ENCODE results near the gene PCARE.
"Not testable (repeated sequence)": the region's sequence is repeated elsewhere in the genome, so short reads cannot be mapped to it uniquely, and the experiment has no call there.

Gene PCARE

DNA sequence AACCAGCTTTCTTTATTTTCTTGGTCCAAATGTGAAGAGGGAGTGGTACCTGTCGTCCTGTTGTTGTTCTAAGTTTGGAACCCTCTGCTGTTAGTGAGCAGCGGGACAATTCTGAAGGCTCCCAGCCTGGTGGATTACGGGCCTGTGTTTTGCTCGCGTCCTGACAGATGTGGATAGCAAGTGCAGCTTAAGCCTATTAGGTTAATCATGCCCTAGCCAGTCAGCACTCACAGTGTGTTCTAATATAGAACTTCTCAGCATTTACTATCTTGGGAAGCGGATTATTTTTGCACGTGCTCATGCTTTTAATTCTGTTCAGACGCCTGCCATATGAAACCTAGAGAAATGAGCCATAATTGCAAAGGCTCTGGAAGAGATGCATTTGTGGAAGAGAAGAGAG, at the start of gene PCARE:
TSS of gene PCARE (minus strand) at position 113 of the 400 bp plus-strand sequence. CDS start 262 bp downstream, outside the sequence.
- no peak for DNase-seq (ENCODE audit: low read depth in 2 of 2)

DNA sequence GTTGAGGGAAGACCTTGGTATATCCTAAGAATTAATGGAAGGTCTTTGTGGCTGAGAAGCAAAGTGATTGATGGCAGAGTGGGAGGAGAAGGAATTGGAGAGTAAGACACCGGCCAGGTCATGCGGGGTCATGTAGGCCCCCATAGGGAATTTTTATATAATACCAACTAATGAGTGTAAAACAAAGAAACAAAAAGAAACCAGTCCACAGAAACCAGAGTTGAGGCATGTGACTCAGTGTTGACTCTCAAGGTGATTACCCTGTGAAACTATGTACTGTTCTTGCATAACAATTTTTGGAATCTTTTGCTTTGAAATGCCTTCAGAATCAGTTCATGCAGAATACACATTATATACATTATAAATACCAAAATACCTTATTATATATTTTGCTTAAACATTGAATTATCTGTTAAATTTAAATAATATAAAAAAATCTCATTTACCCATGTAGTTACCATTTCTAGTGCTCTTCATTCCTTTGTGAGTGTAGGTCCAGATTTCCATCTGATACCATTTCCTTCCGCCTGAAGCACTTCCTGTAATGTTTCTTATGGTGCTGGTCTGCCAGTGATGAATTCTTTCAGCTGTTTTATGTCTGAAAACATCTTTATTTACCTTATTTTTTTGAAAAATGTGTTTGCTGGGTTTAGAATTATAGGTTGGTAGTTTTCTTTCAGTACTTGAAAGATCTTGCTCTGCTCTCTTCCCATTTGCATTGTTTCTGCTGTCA, 49.5 kb upstream of the PCARE start:
- DNase-seq (ENCODE audit: low read depth in 2 of 2) = no peak

DNA sequence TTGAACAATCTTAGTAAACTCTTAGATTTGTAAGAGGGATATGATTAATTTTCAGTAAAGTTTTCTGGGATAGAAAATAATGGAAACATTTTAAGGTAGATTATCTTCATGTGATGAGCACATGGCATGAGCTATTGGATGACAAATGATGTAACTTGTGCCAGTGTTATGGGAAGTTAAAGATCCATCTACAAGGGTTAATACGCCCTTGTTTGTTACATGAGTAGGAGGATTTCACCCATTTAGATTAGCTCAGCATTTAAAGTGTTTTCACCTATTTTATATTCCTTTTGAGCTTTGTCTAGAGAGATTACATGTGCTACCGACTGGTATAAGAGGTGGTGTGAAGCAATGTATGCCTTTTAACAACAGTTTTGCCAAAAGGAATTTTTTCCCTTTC, 46.5 kb upstream of the PCARE start:
- DNase-seq (ENCODE audit: low read depth in 2 of 2) = no peak

DNA sequence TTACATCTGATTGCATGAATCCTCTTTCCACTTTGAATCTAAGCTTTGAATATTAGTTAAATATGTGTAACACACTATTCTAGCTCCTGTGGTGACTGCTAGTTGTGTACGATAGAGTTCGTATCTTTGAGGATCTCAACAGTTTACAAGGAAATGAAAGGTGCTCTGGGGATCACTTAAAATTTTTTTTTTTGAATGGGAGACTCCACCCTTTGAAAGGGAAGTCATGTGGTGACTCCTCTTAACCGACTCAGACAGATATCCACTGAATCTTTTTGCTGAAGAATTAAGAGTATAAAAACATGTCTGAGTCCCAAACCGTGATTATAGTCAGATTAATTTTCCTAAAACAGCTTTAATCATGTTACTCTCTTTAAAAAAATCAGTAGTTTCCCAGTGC, 44.9 kb upstream of the PCARE start:
- DNase-seq (ENCODE audit: low read depth in 2 of 2) = no peak

DNA sequence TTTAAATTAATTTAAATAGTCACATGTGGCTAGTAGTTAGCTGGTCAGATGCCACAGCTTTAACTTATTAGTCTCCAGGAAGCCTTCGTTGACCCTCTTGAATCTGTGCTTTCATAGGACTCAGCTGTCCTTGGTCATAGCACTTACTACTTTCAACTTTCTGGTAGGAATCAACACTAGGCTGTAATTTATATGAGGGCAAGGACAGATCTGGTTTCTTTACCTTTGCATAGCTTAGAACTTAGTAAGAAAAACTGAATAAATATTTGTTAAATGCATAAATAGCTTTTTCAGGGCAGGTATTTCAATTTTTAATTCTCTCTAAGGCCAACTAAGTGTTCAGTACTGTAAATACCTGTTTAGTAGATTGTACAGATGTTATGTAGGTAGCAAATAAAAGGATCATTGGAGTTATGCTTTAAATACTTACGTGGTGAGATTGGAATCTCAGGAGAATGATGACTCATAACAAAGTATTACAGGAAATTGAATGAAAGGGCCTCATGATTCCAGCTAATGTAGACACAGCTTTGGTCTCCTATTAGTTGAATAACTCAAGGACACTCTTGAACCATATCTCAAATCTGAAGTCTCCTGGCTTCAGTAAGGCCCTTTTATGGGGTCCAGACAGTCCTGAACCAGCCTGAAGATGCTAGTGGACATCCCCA, 43.4 kb upstream of the PCARE start:
- DNase-seq (ENCODE audit: low read depth in 2 of 2) = no peak

DNA sequence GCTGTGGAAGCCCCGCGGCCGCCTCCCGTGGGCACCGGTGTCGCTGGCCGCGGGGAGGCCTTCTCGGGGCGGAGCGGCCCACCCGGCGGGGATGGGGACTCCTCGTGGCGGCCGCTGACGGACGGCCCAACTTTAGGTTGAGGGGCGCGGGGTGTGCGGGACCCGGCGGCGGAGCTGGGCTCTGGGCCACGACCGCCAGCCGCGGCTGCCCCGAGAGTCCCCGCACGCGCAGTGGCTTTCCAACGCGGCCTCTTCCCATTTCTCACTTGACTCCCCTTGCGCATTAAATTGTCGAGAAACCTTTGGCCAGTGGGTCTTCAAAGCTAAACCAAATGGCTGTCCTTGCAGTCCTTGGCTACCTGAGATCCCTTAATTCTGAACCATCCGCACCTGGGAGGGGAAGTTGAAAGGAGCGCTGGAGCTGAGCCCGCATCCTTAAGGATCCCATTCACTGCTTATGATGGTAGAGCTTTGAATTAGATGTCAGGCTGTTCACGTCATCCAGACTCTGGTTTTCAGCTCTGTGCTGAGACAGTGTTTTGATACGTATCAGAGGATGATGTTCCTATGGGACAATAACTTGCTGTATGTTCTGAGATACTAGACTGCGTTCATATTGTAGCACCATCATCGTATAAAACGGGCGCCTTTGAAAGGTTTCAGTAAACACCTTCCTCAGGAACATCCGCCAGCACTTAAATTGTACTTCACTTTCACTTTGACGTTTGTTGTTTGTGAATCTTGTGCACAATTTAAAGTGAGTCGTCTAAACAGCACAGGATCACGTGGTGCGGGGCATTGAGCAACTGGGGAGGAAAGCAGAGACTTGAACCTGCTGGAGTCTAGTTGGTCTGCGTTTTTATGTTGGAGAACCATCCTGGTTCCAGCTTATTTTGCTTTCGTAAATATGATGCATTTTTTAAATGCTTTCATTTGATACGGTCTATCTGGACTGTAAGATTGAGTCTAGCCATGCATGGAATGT, 41.8 kb upstream of the PCARE start:
- no peak for DNase-seq (ENCODE audit: low read depth in 2 of 2)

DNA sequence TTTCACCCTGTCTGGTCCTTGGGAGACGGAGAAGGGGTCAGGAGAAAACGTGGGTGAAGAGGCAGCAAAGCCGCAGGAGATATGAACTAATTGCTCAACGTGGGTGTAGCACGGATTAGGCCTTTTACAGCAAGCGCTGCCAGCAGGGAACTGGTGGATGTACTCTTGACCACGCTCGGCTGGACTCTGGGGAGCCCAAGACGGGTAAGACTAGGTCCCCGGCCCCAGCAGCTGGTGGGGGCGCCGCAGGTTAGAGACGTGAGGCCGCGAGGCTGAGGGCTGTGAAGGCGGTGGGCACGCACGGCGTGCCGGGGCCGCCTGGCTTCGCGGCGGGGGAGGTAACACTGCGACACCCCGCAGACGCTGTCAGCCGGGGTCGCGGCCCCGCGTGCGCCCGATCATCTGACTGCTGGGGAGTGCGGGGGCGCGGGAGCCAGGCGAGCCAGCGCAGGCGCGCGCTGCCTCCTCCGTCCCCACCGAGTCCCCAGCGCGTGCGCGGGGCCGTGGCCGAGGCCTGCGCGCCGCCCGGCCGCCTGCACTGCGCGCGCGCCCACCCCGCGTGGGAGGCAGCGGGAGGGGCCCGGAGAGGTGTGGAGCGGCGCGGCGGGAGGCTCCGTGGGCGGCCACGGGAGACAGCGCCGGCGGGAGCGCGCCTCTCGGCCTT, 40.8 kb upstream of the PCARE start, which contains the start of gene CLIP4:
TSS of gene CLIP4 (plus strand) at position 470 of the 664 bp plus-strand sequence. CDS start 5,974 bp downstream, outside the sequence.
- DNase-seq (ENCODE audit: low read depth in 2 of 2) = peak in 1 of 2 donors; percentile 48

DNA sequence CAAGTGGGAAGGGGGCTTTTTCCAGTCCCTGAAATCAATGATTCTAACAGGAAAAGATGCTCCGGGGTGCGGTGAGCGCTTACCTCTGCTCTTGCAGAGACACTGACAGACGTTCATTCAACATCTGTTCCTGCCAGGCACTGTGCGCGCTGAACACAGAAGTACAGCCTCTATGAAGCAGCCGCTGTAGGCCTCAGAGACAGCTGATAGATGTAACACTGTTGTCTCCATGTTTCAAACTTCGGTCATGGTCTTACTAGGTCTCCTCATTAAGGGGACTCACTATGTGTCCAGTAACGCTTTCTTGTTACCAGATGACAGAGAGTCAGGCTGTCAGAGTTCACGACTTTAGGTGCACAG, 40.2 kb upstream of the PCARE start:
- DNase-seq (ENCODE audit: low read depth in 2 of 2) = no peak

DNA sequence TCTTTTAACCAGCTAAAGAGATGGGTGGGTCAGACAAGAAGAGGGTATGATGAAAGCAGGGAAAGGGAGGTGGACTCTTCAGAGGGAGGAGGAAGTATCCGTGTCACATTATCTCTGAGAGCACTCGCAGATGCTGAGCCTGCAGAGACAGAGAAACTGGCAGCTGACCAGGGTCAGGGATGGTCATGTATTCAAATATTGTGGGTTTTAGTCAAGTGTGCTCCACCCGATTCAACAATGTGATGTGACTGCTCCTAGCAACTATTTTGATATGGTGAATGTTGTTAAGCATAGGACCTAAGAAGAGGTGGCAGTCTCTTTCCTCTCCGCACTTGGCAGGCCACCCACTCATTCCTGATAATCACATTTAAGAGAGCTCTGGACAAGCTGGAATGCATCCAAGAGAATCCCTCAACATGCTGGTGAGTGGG, 39.6 kb upstream of the PCARE start:
- DNase-seq (ENCODE audit: low read depth in 2 of 2) = no peak

DNA sequence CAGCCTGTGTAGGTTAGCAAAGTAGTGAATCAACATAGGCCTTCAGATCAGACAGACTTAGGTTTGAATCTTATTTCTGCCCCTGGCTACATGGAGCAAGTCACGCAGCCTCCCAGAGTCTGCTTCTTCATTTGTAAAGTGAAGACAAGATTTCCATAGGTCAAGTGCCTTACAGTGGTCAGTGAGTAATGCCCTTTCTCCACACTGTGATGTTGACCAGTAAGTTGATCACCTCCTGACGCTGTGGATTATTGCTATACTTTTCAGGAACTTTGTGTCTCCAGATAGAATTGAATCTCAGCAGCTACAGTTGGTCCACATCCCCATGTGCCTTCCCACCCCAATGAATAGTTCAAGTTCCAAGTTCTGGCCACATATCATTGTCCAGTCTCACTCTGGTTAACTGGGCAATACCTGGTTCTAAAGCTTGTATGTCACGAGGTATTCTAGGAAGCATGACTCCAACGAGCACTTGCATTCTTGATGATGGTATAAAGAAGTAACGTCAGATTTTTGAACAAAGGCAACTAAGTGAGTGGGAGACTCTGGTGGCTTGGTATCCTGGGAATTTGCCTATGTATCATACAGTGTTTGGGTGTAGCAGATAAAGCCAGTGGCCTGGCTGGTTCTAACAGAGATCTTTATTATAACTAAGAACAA, 38.8 kb upstream of the PCARE start:
- DNase-seq (ENCODE audit: low read depth in 2 of 2) = no peak

DNA sequence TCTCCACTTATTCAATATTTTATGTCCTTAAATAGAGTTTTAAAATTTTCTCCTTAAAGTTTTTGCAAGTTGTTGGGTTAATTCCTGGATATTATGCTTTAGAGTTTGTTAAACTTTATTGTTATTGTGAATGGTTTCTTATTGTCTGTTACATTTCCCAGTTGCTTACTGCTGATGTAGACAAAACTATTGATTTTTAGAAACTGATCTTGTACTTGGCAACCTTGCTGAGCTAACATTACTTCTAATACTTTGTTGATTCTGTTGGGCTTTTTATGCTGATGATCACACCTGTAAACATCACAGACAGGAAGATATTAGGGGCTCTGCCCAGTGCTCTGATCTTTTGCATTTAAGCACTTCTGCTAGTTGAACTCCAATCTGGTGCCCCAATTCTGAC, 38.1 kb upstream of the PCARE start:
- DNase-seq (ENCODE audit: low read depth in 2 of 2) = no peak

DNA sequence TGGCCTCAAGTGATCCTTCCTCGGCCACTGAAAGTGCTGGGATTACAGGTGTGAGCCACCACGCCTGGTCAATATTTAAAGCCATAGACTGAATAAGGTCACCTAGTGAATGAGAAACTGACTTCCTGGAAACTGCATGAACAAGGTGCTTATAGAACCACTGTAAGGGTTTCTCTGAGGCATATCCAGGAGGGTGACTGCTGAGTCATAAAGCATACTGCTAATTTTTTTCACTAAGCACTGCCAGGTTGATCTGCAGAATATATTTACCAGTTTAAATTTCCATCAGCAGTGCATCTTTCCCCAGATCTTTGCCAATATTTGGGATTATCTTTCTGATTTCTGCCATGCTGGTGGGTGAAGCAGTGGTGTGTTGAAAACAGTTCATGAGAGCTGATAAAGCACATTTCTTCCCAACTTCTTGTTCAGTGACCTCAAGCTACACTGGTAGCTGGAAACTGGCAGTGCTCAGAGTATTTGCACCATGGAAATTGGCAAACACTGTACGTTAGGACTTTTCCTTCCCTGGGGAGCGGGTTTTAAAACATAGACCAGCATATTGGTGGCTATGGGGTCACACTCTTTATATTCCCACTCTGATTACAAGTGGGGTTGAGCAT, 36.7 kb upstream of the PCARE start:
- no peak for DNase-seq (ENCODE audit: low read depth in 2 of 2)

DNA sequence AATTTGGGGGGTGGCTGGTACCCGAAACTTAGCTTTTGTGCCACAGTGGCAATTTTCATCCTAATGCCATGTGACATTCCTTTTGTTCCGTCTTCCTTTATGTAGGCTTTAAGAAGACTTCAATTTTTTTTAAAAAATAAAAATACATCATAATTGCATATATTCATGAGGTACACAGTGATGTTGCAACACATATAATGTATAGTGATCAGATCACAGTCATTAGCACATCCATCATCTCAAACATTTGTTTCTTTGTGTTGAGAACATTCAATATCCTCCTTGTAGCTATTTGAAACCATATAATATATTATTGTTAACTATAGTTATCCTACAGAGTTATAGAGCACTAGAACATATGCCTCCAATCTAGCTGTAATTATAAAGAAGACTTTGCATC, 34.9 kb upstream of the PCARE start:
- no peak for DNase-seq (ENCODE audit: low read depth in 2 of 2)

DNA sequence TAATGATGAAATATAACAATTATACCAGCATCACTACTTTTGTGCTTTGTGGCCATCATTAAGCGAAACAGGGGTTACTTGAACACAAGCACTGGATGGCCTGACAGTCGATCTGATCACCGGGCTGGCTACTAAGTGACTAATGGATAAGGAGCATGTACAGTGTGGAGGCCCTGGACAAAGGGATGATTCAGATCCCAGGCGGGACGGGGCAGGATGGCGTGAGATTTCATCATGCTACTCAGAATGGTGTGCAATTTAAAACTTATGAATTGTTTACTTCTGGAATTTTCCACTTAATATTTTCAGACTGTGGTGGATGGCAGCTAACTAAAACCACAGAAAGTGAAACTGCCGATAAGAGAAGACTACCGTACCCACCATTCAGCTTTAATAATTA, 33.9 kb upstream of the PCARE start:
- no peak for DNase-seq (ENCODE audit: low read depth in 2 of 2)

DNA sequence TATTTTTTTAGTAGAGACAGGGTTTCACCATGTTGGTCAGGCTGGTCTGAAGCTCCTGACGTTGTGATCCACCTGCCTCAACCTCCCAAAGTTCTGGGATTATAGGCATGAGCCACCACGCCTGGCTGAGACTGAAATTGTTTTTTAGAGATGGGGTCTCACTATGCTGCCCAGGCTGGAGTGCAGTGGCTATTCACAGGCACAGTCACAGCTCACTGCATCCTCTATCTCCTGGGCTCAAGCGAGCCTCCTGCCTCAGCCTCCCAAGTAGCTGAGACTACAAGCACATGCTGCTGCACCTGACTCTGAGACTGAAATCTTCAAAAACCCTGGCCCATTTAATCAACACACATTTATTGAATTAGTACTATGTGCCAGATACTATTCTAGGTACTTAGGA, 33.2 kb upstream of the PCARE start:
- DNase-seq (ENCODE audit: low read depth in 2 of 2) = not testable (repeated sequence)

DNA sequence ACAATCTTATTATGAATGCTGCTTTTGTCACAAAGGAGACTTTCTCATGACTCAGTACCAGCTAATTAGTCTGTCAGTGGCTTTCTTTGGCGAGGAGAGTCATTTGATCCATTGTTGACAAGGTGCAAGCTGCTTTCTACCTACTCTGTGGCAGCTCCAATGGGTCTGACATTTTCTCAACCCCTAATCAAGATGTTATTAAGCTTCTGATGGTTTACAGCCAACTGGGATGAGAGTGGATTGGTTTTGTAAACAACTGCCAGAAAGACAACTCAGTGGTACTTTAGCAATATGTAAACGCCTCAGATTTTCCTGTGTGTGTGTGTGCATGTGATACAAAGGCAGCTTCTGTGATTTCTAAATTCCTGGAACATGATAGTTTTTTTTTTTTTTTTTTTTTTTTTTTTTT, 32.7 kb upstream of the PCARE start:
- no peak for DNase-seq (ENCODE audit: low read depth in 2 of 2)

DNA sequence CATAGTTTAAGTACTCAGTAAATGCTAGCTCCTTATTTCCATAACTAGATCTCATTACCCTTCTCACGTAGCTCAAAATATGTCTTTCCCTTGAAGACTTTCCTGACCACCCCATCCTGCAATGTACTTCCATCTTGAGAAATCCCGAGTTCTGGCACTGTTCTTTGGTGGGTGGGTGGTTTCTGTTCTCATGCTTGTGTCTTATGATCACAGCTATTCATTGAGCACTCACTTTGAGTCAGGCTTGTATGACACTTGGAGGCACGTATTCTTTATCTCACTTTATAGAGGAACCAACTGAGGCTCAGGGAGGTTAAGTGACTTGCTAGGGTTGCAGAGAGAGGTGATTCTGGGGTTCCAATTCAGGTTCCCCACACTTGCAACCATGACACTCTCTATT, 31.9 kb upstream of the PCARE start:
- DNase-seq (ENCODE audit: low read depth in 2 of 2) = no peak

DNA sequence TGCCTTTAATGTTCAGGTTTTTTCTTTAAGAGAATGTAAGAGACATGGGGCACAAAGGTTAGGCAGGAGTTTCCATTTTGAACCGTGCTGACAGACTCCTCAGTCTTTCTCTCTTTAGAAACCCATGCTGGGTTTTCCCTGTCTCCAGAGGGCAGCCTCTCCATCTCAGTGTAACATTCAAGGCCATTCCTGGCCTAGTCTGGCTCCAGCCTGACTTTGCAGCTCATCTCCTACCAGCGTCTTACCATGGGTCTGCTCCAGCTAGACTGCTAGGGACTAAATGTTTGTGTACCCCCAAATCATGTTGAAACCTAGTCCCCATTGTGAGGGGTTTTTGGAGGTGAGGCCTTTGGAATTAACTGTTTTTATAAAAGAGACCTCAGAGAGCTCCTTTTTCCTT, 31.1 kb upstream of the PCARE start:
- DNase-seq (ENCODE audit: low read depth in 2 of 2) = no peak

DNA sequence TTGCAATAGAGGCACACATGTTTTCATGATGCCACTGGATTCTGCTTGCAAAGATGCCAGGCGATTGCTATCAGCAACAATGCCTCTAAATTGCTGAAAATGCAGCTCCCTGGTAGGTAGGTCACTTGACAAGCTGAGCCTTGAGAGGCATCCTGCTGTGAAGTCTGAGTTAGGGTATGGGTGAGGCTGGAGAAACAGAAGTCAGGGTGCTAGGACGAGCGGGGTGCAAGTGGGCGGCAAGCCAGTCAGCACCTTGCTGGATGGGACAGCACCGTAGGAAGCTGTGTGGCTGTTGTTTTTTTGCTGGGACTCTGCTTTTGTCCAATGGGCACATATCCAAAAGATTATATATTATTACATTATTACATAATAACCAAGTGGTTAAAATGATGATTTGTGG, 30.4 kb upstream of the PCARE start:
- no peak for DNase-seq (ENCODE audit: low read depth in 2 of 2)

DNA sequence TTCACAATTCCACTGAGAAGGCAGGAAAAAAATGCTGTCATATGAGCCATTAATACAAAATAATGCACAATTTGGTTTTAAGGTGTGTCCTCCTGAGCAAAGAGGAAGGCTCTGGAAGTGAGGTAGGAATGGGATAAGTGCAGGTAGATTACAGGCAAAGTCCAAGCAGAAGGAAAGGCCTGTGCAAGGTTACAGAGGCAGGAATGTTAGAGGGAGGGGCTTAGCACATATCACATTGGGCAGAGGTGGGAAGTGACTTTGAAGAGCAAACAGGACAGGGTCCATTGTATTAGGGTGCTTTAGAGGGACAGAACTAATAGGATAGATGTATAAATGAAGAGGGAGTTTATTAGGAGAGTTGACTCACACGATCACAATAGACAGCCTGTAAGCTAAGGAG, 26.2 kb upstream of the PCARE start:
- DNase-seq (ENCODE audit: low read depth in 2 of 2) = no peak

DNA sequence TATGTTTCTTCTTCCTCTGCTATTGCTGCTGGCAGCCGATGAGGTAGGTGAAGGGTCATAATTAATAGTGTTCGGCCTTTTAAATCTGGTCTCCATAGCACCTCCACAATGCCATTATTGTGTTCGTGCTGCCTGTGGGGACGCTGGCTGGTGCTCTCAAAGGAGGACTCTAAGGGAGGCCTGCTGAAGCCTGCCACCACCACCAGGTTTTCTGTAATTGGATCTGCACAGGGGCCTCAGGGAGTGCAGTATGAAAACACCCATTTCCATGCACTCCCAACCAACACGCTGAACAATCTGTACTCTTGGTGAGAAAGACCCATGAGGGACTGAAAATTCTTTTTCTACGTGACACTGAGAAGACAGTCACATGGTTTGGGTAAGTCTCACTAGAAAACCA, 23.2 kb upstream of the PCARE start:
- DNase-seq (ENCODE audit: low read depth in 2 of 2) = no peak
